Astrocyte (in vitro differentiated cells and primary cell): Measurements from ENCODE around the gene WDR20. TPM values are rescaled to one million over a fixed set of nuclear protein-coding genes. Genes with fewer than 3 reads are reported as not detected.

Experiments used
- DNase-seq: peaks from one replicate; pipeline ENCODE4 v3.0.0-alpha.2; 2010; ENCODE audit warnings: low read depth
- FAIRE-seq: peaks from 2 replicates; lab custom pipeline; 2011; peaks lifted over from hg19 to GRCh38; lab: Jason Lieb, UNC
- H2AFZ ChIP-seq: 2 replicates; pipeline ENCODE4 v1.6.0; 2012; ENCODE audit warnings: low read depth, low read length, inconsistent platforms
- H3K27ac ChIP-seq: 2 replicates; pipeline ENCODE4 v1.5.1; 2011; ENCODE audit warnings: low read depth, low read length, inconsistent platforms
- H3K27me3 ChIP-seq: 2 replicates; pipeline ENCODE4 v1.6.0; 2011; ENCODE audit warnings: low read length, inconsistent platforms; ENCODE audit not compliant: insufficient read depth
- H3K36me3 ChIP-seq: 2 replicates; pipeline ENCODE4 v1.5.1; 2011; ENCODE audit warnings: low read length, inconsistent platforms; ENCODE audit not compliant: insufficient read depth
- H3K4me1 ChIP-seq: 2 replicates; pipeline ENCODE4 v1.5.1; 2011; ENCODE audit warnings: low read length, inconsistent platforms; ENCODE audit not compliant: insufficient read depth
- H3K4me2 ChIP-seq: 2 replicates; pipeline ENCODE4 v1.6.0; 2012; ENCODE audit warnings: low read length, inconsistent platforms
- H3K4me3 ChIP-seq: 2 replicates; pipeline ENCODE4 v1.5.1; 2011; ENCODE audit warnings: low read depth, mild to moderate bottlenecking, low read length, inconsistent platforms; ENCODE audit not compliant: insufficient read depth
- H3K79me2 ChIP-seq: 2 replicates; pipeline ENCODE4 v1.6.0; 2012; ENCODE audit warnings: mild to moderate bottlenecking, low read length, inconsistent platforms; ENCODE audit not compliant: insufficient read depth
- H3K9ac ChIP-seq: 2 replicates; pipeline ENCODE4 v1.6.0; 2012; ENCODE audit warnings: mild to moderate bottlenecking, low read length, inconsistent platforms
- H3K9me3 ChIP-seq: 2 replicates; pipeline ENCODE4 v1.5.1; 2012; ENCODE audit warnings: low read depth, mild to moderate bottlenecking, low read length, inconsistent platforms; ENCODE audit not compliant: insufficient read depth
- H4K20me1 ChIP-seq: 2 replicates; pipeline ENCODE4 v1.6.0; 2012; ENCODE audit warnings: low read length, inconsistent platforms; ENCODE audit not compliant: insufficient read depth
- H3K27ac Mint-ChIP-seq: one replicate; pipeline ENCODE4 v1.8.0; 2021; ENCODE audit warnings: mild to moderate bottlenecking, mixed read lengths; ENCODE audit not compliant: unreplicated experiment
- H3K27me3 Mint-ChIP-seq: one replicate; pipeline ENCODE4 v1.8.0; 2021; ENCODE audit warnings: low read depth, mixed read lengths; ENCODE audit not compliant: unreplicated experiment
- H3K36me3 Mint-ChIP-seq: one replicate; pipeline ENCODE4 v1.8.0; 2021; ENCODE audit warnings: low read depth, mixed read lengths; ENCODE audit not compliant: unreplicated experiment
- H3K4me1 Mint-ChIP-seq: one replicate; pipeline ENCODE4 v1.8.0; 2021; ENCODE audit warnings: low read depth, mixed read lengths; ENCODE audit not compliant: unreplicated experiment
- H3K4me3 Mint-ChIP-seq: one replicate; pipeline ENCODE4 v1.8.0; 2021; ENCODE audit warnings: mild to moderate bottlenecking, moderate library complexity, mixed read lengths; ENCODE audit not compliant: unreplicated experiment
- H3K9me3 Mint-ChIP-seq: one replicate; pipeline ENCODE4 v1.8.0; 2021; ENCODE audit warnings: mild to moderate bottlenecking, mixed read lengths; ENCODE audit not compliant: unreplicated experiment
- EZH2 ChIP-seq: IDR thresholded peaks from 2 replicates; pipeline ENCODE4 v1.6.1; 2012; ENCODE audit warnings: mild to moderate bottlenecking, low read length, inconsistent platforms; ENCODE audit not compliant: insufficient read depth
- total RNA-seq: library from RNA; stranded (reverse); gene quantifications from 2 replicates; pipeline ENCODE4 v1.2.1, GENCODE V29; 2021
- TF ChIP-seq, protein P1 (sequence below): IDR thresholded peaks from 2 replicates; pipeline ENCODE4 v1.5.1; 2011; ENCODE audit warnings: low read depth, mild to moderate bottlenecking, inconsistent platforms, low read length, moderate library complexity; ENCODE audit not compliant: insufficient read depth

WDR20 gene
- total RNA-seq, 1 donor from 2014 or later, result 23.6 TPM

- Histone ChIP-seq H3K79me2 (peaks cover 92% of the 10 kb centered on the region), H3K27ac (no peak overlapping the region), H2AFZ (no peak overlapping the region), H3K4me1 (peaks cover 11% of the 10 kb centered on the region), H3K36me3 (peaks cover 6% of the 10 kb centered on the region), H4K20me1 (peaks cover 88% of the 10 kb centered on the region), H3K9ac (no peak overlapping the region), H3K4me2 (no peak overlapping the region), H3K9me3 (no peaks in the 10 kb centered on the region), H3K27me3 (no peaks in the 10 kb centered on the region), H3K4me3 (no peak overlapping the region)
- Mint-ChIP-seq H3K4me1 (peaks cover 22% of the 10 kb centered on the region), H3K27ac (no peak overlapping the region), H3K4me3 (no peak overlapping the region), H3K36me3 (peaks cover 9% of the 10 kb centered on the region), H3K9me3 (peaks cover 2% of the 10 kb centered on the region), H3K27me3 (no peaks in the 10 kb centered on the region)
- DNase-seq (no peak), FAIRE-seq (no peak)
- TF ChIP-seq, protein P1, sequence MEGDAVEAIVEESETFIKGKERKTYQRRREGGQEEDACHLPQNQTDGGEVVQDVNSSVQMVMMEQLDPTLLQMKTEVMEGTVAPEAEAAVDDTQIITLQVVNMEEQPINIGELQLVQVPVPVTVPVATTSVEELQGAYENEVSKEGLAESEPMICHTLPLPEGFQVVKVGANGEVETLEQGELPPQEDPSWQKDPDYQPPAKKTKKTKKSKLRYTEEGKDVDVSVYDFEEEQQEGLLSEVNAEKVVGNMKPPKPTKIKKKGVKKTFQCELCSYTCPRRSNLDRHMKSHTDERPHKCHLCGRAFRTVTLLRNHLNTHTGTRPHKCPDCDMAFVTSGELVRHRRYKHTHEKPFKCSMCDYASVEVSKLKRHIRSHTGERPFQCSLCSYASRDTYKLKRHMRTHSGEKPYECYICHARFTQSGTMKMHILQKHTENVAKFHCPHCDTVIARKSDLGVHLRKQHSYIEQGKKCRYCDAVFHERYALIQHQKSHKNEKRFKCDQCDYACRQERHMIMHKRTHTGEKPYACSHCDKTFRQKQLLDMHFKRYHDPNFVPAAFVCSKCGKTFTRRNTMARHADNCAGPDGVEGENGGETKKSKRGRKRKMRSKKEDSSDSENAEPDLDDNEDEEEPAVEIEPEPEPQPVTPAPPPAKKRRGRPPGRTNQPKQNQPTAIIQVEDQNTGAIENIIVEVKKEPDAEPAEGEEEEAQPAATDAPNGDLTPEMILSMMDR, result no peak
- TF ChIP-seq EZH2, result no peak
Measured at GRCh38 chr14:102154121-102154520, 14.4 kb downstream of the WDR20 start.

DNA sequence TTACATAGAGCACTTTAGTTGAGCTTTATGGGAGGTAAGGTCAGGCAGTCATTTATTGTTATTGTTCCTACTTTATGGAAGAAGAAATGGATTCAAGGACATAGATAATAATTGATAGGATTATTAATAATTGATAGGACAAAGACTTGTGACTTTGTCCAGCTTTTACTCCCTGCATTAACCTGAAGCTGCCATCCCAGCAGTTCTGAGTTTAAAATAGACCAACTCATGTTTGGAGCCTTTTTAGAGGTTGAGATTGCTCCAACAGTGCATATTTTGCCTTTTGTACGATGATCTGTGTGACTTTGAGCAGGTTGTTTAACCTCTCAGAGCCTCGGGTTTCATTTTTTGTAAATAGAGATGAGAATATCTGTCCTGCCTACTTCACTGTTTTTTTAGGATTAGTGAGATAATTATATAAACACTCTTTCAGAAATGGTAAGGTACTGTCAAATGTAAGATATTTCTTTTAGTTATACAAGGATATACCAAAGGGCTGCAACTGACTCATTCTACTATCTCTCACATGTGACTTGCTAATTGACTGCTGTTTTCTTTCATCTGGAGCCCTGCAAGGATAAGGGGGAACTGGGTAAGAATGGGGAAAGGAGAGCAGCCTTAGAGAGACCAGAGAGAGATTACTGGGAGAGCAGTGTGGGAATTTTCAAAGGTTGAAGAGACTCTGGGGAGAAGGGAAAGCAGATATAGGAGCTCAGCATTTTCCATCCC lies 15.3 kb downstream of the WDR20 start:
- H3K36me3 Mint-ChIP-seq, result peaks cover 9% of the 10 kb centered on the region
- DNase-seq (peak; percentile 60), FAIRE-seq (no peak)
- H3K9me3 Mint-ChIP-seq, result peaks cover 2% of the 10 kb centered on the region
- H3K27ac ChIP-seq, result peak overlapping the region; percentile 4
- peaks cover 93% of the 10 kb centered on the region for H3K79me2 ChIP-seq
- H3K4me1 Mint-ChIP-seq, result peaks cover 22% of the 10 kb centered on the region
- peaks cover 11% of the 10 kb centered on the region for H3K4me1 ChIP-seq
- H3K9me3 ChIP-seq, result no peaks in the 10 kb centered on the region
- no peaks in the 10 kb centered on the region for H3K27me3 Mint-ChIP-seq
- peak overlapping the region; percentile 51 for H3K4me2 ChIP-seq
- no peaks in the 10 kb centered on the region for H3K27me3 ChIP-seq
- H3K36me3 ChIP-seq, result peaks cover 6% of the 10 kb centered on the region
- TF ChIP-seq, protein P1, result no peak
- TF ChIP-seq EZH2, result no peak
- H3K27ac Mint-ChIP-seq, result peak overlapping the region; percentile 13
- no peak overlapping the region for H2AFZ ChIP-seq
- no peak overlapping the region for H3K4me3 ChIP-seq
- peaks cover 94% of the 10 kb centered on the region for H4K20me1 ChIP-seq
- H3K9ac ChIP-seq, result no peak overlapping the region
- H3K4me3 Mint-ChIP-seq, result no peak overlapping the region

DNA sequence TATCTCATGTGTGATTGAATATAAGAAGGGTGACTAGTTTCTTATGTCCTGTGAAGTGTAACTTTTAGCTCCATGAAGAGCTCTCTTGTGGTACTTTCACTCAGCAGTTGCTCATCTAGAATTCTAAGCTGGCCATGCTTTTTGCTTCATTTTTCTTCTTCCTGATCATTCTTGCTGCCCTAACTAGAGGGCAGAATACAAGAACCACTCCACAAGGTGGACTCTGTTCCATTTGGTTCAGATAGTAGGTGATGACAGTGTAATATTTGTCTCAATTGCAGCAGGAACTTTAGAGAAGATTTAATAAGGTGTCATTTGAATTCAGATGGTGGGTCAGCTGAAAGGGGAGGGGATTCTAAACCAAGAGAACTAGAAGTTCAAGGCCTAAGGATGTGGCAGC lies 17.6 kb downstream of the WDR20 start:
- no peaks in the 10 kb centered on the region for H3K9me3 Mint-ChIP-seq
- Histone ChIP-seq H3K79me2 (peaks cover 88% of the 10 kb centered on the region), H3K9ac (no peak overlapping the region)

More for the DNA sequence above, 17.6 kb downstream of the WDR20 start:
- peaks cover 27% of the 10 kb centered on the region for H3K4me1 Mint-ChIP-seq
- no peak overlapping the region for H2AFZ ChIP-seq
- peaks cover 9% of the 10 kb centered on the region for H3K36me3 ChIP-seq
- H3K27me3 Mint-ChIP-seq, result no peaks in the 10 kb centered on the region
- FAIRE-seq (no peak), DNase-seq (no peak)
- H3K27ac ChIP-seq, result no peak overlapping the region
- H3K4me2 ChIP-seq, result no peak overlapping the region
- H3K9me3 ChIP-seq, result no peaks in the 10 kb centered on the region
- no peak overlapping the region for H3K4me3 ChIP-seq
- no peaks in the 10 kb centered on the region for H3K27me3 ChIP-seq
- H4K20me1 ChIP-seq, result peaks cover 90% of the 10 kb centered on the region
- H3K4me3 Mint-ChIP-seq, result no peak overlapping the region
- TF ChIP-seq EZH2, result no peak
- TF ChIP-seq, protein P1, result no peak
- H3K27ac Mint-ChIP-seq, result no peak overlapping the region
- H3K36me3 Mint-ChIP-seq, result peaks cover 7% of the 10 kb centered on the region
- peaks cover 11% of the 10 kb centered on the region for H3K4me1 ChIP-seq
